ENCODE results near the gene ARL4A.
"Not testable (repeated sequence)": the region's sequence is repeated elsewhere in the genome, so short reads cannot be mapped to it uniquely, and the experiment has no call there.

The ARL4A gene

GRCh38 chr7:12670000-12670729, 17.3 kb upstream of the ARL4A start:
- no peak for DNase-seq (ENCODE audit: low read depth)

- no peak for DNase-seq (ENCODE audit: low read depth)
Observed at GRCh38 chr7:12670743-12671520, 16.5 kb upstream of the ARL4A start.

GRCh38 chr7:12673436-12673835, 14.0 kb upstream of the ARL4A start:
- DNase-seq (ENCODE audit: low read depth): not testable (repeated sequence)

DNA sequence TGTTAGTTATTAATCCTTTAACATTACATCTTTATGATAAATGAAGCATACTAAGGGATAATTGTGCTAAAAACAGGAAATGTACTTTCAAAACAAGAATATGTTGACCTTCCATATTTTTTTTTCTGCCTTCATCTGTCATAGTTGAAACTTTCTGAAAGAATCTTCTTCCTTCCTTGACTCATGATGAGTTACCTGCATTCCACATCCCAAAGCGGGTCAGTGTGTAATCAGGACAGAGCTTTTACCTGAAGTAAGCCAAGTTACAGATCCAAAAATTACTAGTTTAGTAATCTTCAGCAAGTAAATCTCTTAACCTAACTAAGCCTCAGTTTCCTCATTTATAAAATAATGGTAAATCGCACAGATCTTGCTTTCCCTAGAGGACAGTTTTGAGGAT, 13.4 kb upstream of the ARL4A start:
- no peak for DNase-seq (ENCODE audit: low read depth)

- DNase-seq (ENCODE audit: low read depth): no peak
Observed at GRCh38 chr7:12674861-12675260, 12.6 kb upstream of the ARL4A start.

DNA sequence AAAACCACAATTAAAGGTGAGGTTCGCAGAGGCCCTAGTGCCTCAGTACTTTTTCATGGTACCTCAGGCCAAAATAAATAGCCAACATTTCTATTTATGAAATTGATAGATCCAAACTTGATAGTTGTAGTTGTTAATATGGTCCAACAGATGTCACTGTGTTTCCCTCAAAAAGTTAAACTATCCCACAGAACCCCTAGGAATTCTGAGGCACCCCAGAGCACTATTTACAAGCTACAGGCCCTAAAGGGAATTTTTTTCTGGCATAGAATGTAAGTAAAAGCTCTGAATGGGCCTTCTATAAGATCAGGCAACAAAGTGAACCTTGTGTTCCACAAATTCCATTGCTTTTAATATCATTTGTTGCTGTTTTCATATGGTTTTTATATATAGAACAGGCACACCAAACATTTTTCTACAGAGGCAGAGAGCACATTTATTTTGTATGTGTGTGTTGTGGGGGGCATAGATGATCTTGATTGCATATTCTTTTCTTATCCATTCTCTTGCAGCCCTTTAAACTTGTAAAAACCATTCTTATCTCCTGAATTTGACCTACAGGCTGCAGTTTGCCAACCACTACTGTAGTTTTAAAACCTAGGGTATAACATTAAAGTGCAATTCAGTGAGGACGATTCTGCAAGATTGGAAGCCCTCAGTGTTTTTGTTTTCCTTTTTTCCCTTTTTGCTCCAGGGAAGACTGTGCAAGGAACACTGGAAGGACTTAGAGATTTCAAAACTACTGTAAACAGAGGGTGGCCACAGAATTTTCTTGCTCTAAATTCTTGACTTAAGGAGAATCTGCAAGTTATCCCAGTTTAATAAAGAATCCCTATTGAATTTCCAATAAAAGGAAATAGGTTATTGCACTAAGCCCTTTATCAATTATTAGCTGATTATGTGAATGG, 3.5 kb upstream of the ARL4A start:
- no peak for DNase-seq (ENCODE audit: low read depth)

DNA sequence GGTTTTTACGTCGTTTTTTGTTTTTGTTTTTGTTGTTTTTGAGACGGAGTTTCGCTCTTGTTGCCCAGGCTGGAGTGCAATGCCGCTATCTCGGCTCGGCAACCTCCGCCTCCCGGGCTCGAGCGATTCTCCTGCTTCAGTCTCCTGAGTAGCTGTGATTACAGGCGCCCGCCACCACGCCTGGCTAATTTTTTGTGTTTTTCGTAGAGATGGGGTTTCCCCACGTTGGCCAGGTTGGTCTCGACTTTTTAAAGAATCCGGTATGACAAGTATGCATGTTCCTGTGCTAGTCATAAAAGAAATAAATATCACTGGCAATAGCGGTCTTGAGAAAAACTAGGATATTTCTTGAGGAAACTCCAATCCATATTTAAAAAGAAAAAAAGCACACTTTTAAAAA, 2.7 kb upstream of the ARL4A start:
- DNase-seq (ENCODE audit: low read depth): no peak

- no peak for DNase-seq (ENCODE audit: low read depth)
Observed at GRCh38 chr7:12685550-12685949, 1.9 kb upstream of the ARL4A start.

DNA sequence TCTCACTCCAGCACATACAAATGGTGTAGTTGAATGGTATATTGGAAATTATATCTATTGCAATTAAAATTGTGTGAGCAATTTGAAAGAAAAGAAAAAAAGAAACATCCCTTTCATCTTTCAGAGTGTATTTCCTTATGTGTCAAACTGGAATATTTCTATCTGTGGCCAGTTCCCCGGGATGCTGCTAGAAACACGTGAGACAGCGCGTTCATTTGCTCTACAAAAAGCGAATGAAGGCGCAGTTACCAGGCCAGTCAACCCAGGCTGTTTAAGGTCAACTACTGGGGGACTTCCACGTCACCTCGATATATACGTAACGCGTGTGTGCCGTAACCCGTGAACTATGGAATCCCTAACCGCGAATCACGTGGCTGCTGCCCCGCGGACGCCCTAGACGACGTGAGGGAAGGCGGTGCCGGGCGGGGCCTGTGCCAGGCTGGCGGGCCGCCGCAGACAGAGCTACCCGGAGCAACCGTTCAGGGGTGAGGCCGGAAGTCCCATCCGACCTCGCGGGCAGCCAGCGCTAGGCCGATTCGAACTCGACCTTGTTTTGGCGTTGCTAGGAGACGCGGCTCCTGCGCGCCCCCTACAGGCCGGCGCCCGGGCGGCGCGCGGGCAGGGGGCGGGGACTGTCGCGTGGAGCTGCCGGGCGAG, 1.1 kb upstream of the ARL4A start:
- peak; percentile 66 for DNase-seq (ENCODE audit: low read depth)

- no peak for DNase-seq (ENCODE audit: low read depth)
Observed at GRCh38 chr7:12687718-12688171, 312 bp downstream of the ARL4A start.

DNA sequence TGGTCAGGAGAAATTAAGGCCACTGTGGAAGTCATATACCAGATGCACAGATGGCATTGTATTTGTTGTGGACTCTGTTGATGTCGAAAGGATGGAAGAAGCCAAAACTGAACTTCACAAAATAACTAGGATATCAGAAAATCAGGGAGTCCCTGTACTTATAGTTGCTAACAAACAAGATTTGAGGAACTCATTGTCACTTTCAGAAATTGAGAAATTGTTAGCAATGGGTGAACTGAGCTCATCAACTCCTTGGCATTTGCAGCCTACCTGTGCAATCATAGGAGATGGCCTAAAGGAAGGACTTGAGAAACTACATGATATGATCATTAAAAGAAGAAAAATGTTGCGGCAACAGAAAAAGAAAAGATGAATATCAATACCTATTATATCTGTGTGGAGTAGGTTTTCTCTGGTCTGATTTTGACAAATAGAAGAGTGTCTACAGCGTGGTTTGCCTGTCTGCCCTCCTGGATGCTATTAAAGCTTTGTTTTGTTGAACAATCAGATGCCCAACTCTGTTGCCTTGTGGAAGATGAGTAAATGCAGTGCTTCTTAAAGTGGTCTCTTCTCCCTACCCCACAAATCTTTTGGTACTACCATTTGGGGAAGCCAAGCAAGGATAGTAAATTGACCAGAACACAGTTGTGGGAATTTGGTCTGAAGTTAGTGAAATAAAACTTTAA, 1.2 kb downstream of the ARL4A start:
- DNase-seq (ENCODE audit: low read depth): not testable (repeated sequence)

DNA sequence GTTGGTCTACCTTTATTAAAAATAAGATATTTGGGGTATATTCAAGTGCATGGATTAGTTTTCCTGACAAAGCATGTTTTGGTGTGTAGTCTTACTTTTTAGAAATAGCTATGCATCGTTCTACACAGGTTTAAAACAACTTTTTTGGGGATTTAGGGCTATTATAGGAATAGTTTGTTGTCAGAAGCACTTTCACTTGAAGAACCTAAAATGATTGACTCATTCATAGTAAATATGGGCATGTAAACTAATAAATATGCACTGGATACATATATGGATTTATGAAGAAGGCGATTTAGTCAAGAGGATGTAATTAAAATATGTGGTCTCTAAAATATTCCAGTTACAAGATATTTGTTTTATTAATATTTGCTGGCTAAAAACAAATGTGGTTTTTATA, 2.0 kb downstream of the ARL4A start:
- DNase-seq (ENCODE audit: low read depth): no peak

DNA sequence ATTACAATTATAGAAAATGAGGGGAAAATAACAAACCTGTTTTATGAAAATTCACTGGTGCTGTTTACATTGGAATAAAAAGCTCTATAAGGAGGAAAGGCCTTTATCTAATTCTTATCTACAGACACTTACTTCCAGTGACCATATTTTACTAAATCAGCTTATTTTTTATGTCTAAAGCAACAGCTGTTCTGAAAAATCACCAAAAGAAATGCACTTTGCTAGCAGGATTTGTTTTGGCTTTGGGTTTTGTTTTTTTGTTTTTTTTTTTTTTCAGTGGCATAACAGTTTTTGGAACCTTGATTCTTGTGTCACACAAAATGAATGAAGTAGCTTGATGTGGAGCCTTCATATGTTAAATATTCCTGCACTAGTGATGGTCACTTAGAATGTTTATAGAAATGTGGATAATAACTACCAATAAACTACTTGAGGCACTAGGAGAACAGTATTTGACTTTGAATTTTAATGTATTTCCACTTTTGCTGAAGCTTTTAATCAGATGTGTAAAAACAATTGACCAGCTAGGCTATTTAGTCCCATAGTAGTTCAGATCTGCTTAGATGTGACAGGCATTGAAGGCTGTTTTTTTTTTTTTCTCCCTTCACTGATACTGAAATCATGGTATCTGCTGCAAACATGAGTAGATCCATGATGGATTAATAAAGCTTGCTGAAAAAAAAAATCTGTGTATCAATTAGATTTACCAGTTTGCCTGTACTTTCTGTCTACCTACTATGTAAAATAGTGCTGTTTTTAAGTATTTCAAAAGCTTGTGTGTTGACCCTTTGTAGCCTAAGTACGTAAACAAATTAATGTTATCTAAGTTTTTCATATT, 2.8 kb downstream of the ARL4A start:
- DNase-seq (ENCODE audit: low read depth): no peak

- not testable (repeated sequence) for DNase-seq (ENCODE audit: low read depth)
Observed at GRCh38 chr7:12691388-12691787, 4.0 kb downstream of the ARL4A start.

- DNase-seq (ENCODE audit: low read depth): no peak
Observed at GRCh38 chr7:12692035-12692434, 4.6 kb downstream of the ARL4A start.

DNA sequence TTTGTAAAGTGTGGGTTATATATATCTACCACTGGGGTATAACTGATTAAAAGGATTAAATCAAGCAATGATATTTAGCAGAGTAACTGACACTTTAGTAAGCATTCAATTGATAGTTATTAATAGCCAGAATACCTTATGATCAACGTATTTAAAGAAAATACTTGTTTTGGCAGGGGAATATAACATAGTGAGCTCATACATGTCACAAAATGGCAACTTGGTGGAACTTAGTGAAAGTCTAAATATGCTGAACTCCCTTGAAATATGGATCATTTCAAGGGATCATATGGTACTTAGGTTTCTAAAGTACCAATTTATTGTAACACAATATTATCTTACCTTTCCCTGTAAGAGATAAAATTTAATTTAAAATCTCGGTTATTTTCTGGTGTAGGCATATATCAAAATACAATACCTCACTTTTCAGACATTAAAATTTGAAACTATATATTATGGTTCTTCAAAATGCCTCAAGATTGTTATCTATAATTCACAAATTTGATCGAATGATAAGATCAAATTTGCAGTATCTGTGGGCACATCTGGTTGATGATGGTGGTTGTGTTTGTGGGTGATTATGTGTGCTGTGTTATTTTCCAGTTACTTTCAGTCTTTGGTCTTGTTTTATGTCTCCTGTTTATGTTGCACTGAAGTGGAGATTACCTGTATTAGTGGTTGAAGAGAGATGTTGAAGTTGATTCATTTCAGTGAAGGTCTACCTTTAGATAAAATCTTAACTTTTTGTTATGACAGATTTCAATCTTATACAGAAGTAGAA, 5.2 kb downstream of the ARL4A start:
- DNase-seq (ENCODE audit: low read depth): no peak

- DNase-seq (ENCODE audit: low read depth): no peak
Observed at GRCh38 chr7:12694817-12695216, 7.4 kb downstream of the ARL4A start.

- DNase-seq (ENCODE audit: low read depth): no peak
Observed at GRCh38 chr7:12695965-12696364, 8.5 kb downstream of the ARL4A start.

DNA sequence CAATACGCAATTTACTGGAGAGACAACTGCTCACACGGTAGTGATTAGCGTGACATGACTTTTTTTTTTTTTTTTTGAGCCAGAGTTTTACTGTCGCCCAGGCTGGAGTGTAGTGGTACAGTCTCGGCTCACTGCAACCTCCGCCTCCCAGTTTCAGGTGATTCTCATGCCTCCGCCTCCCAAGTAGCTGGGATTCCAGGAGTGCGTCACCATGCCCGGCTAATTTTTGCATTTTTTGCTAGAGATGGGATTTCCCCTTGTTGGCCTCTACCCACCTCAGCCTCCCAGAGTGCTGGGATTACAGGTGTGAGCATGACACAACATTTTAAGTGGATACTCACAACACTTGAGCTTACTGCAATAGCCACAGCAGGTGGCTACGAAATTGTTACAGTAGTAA, 11.9 kb downstream of the ARL4A start:
- DNase-seq (ENCODE audit: low read depth): no peak

- no peak for DNase-seq (ENCODE audit: low read depth)
Observed at GRCh38 chr7:12701433-12701832, 14.0 kb downstream of the ARL4A start.

Measured in HS-27A (cell line).